Thyroid gland (tissue), 4 donors: Measurements from ENCODE around the gene CHFR. TPM values are rescaled to one million over a fixed set of nuclear protein-coding genes. Genes with fewer than 3 reads are reported as not detected.

Experiments
- DNase-seq, 2 donors: peaks; one replicate each; pipeline ENCODE4 v3.0.0-alpha.2; 2019
- H3K27ac ChIP-seq, 3 donors: fragments of 200-600 bp; sonication (generic); 1 replicate in 2 of 3; 2 replicates in 1 of 3; pipeline ENCODE4 v1.5.1; 2016 to 2019; ENCODE audit warnings: mild to moderate bottlenecking in 1 of 3, moderate library complexity in 1 of 3
- H3K27me3 ChIP-seq: fragments of 200-600 bp; sonication (generic); one replicate; pipeline ENCODE4 v1.5.1; 2019
- H3K36me3 ChIP-seq, 2 donors: fragments of 200-600 bp; sonication (generic); one replicate each; pipeline ENCODE4 v1.5.1; 2016 to 2019
- H3K4me1 ChIP-seq, 2 donors: fragments of 200-600 bp; sonication (generic); one replicate each; pipeline ENCODE4 v1.5.1; 2017 to 2019
- H3K4me3 ChIP-seq, 3 donors: fragments of 200-600 bp; sonication (generic); replicated peaks in 1 of 3; 1 replicate in 2 of 3; 2 replicates in 1 of 3; pipeline ENCODE4 v1.5.1; 2016; ENCODE audit warnings: mild to moderate bottlenecking in 1 of 3
- H3K9me3 ChIP-seq: fragments of 200-600 bp; sonication (generic); one replicate; pipeline ENCODE4 v1.5.1; 2017
- CTCF ChIP-seq, 6 experiments: fragments of 200-600 bp in 3 of 6; fragments of 450-650 bp in 3 of 6; sonication (generic) in 3 of 6; IDR thresholded peaks; one replicate each; pipeline ENCODE4 v1.5.1; 2016 to 2019; ENCODE audit warnings: antibody characterized with exemption in 6 of 6, mild to moderate bottlenecking in 2 of 6, inconsistent platforms in 1 of 6, moderate library complexity in 1 of 6
- POLR2A ChIP-seq, 2 donors: fragments of 450-650 bp; IDR thresholded peaks; one replicate each; pipeline ENCODE4 v1.6.1; 2017; ENCODE audit warnings: antibody characterized with exemption in 2 of 2, mild to moderate bottlenecking in 2 of 2, moderate library complexity in 1 of 2
- WGBS, 2 donors: methylation state at CpG; one replicate each; pipeline ENCODE4 v1.1.5; 2017; 5-methylcytosine and 5-hydroxymethylcytosine counted together
- intact Hi-C: fragments of 100-400 bp; cut with DNase I; formaldehyde crosslinking; loops from one replicate; pipeline ENCODE4 v1.15.1; 2023
- total RNA-seq, 4 donors: library from RNA; depleted of rRNA; stranded (reverse); fragments of >200 nt; gene quantifications; one replicate each; pipeline ENCODE4 v1.2.3, GENCODE V29; 2016

Gene CHFR
- total RNA-seq, 4 donors from 2014 or later = 21.8 to 40.6 (median 27.7) TPM

- intact Hi-C loops = no loop called here
- no peak for DNase-seq
- no peaks in the 10 kb centered on the region for H3K4me1 ChIP-seq
Observed at GRCh38 chr12:132874175-132874574, 13.2 kb downstream of the CHFR start.

GRCh38 chr12:132873724-132874123, 13.7 kb downstream of the CHFR start:
- no peak for DNase-seq
- TF ChIP-seq POLR2A (IDR thresholded peaks at IDR 0.05) (no peak), CTCF (IDR thresholded peaks at IDR 0.05) (no peak)
- Histone ChIP-seq H3K27me3 (no peaks in the 10 kb centered on the region), H3K4me1 (no peaks in the 10 kb centered on the region), H3K36me3 (peaks cover 33 to 62% of the 10 kb centered on the region in 2 donors), H3K9me3 (no peaks in the 10 kb centered on the region), H3K27ac (no peak overlapping the region), H3K4me3 (no peak overlapping the region)
- intact Hi-C loops = no loop called here
- 94 to 96% methylated on average over 10 of the region's 10 CpGs for WGBS, 2 donors

More at GRCh38 chr12:132874175-132874574, 13.2 kb downstream of the CHFR start:
- H3K9me3 ChIP-seq = no peaks in the 10 kb centered on the region
- no peaks in the 10 kb centered on the region for H3K27me3 ChIP-seq
- no peak overlapping the region for H3K4me3 ChIP-seq
- peaks cover 33 to 62% of the 10 kb centered on the region in 2 donors for H3K36me3 ChIP-seq
- 95% methylated on average over 4 to 10 of the region's 11 CpGs for WGBS, 2 donors
- TF ChIP-seq CTCF (IDR thresholded peaks at IDR 0.05) = no peak
- H3K27ac ChIP-seq = no peak overlapping the region

- no peak overlapping the region for H3K4me3 ChIP-seq
- H3K4me1 ChIP-seq = no peaks in the 10 kb centered on the region
- TF ChIP-seq CTCF (IDR thresholded peaks at IDR 0.05) (no peak), POLR2A (IDR thresholded peaks at IDR 0.05) (no peak)
- no peaks in the 10 kb centered on the region for H3K27me3 ChIP-seq
- DNase-seq = no peak
- no peaks in the 10 kb centered on the region for H3K9me3 ChIP-seq
- no peak overlapping the region for H3K27ac ChIP-seq
- peaks cover 33 to 62% of the 10 kb centered on the region in 2 donors for H3K36me3 ChIP-seq
- WGBS, 2 donors = 85 to 92% methylated on average over 11 to 12 of the region's 12 CpGs
- intact Hi-C loops = no loop called here
Observed at GRCh38 chr12:132872975-132873421, 14.4 kb downstream of the CHFR start.

- H3K36me3 ChIP-seq = peaks cover 39 to 63% of the 10 kb centered on the region in 2 donors
- 87 to 94% methylated on average over 21 of the region's 21 CpGs for WGBS, 2 donors
Observed at GRCh38 chr12:132872073-132872855, 15.1 kb downstream of the CHFR start.

More at GRCh38 chr12:132872073-132872855, 15.1 kb downstream of the CHFR start:
- Histone ChIP-seq H3K4me3 (no peak overlapping the region), H3K4me1 (no peaks in the 10 kb centered on the region), H3K9me3 (no peaks in the 10 kb centered on the region), H3K27me3 (no peaks in the 10 kb centered on the region), H3K27ac (no peak overlapping the region)
- intact Hi-C loops = no loop called here
- DNase-seq = no peak
- TF ChIP-seq POLR2A (IDR thresholded peaks at IDR 0.05) = no peak
- TF ChIP-seq CTCF (IDR thresholded peaks at IDR 0.05) = no peak
